Measurements from ENCODE around the gene MYH10. TPM values are rescaled to one million over a fixed set of nuclear protein-coding genes. Genes with fewer than 3 reads are reported as not detected.

MYH10 gene
- total and polyA plus RNA-seq, 7 donors, result 1.8 to 34.2 (median 1.9) TPM

- TF ChIP-seq CTCF (IDR thresholded peaks at IDR 0.05), result no peak
- 45 to 53% (median 53%) methylated on average over 1 of the region's 1 CpG for WGBS, 3 donors
- peaks cover 0 to 5% (median 4%) of the 10 kb centered on the region in 3 donors for H3K27me3 ChIP-seq (ENCODE audit: insufficient read depth in 3 of 3, low read length in 2 of 3)
- no peak overlapping the region for H3K4me3 ChIP-seq
- H3K9me3 ChIP-seq, result no peaks in the 10 kb centered on the region
- intact Hi-C loops (cut with DNase I), result no loop called here
- no peaks in the 10 kb centered on the region for H3K36me3 ChIP-seq (ENCODE audit: insufficient read depth in 1 of 2, low read depth in 1 of 2)
- DNase-seq, result no peak
- no peaks in the 10 kb centered on the region for H3K4me1 ChIP-seq
- peak in 1 of 4 donors; percentile 40 for ATAC-seq
- H3K27ac ChIP-seq, result no peak overlapping the region
Observed at GRCh38 chr17:8673612-8674011, 43.1 kb upstream of the MYH10 start.

GRCh38 chr17:8672326-8672725, 41.8 kb upstream of the MYH10 start:
- H3K36me3 ChIP-seq (ENCODE audit: insufficient read depth in 1 of 2, low read depth in 1 of 2), result no peaks in the 10 kb centered on the region
- H3K9me3 ChIP-seq, result no peaks in the 10 kb centered on the region
- H3K4me1 ChIP-seq, result no peaks in the 10 kb centered on the region
- TF ChIP-seq CTCF (IDR thresholded peaks at IDR 0.05), result no peak
- intact Hi-C loops (cut with DNase I), result no loop called here
- H3K4me3 ChIP-seq, result no peak overlapping the region
- WGBS, 3 donors, result 74 to 81% (median 76%) methylated on average over 9 of the region's 9 CpGs
- DNase-seq, result no peak
- ATAC-seq, result no peak
- no peak overlapping the region for H3K27ac ChIP-seq
- peaks cover 0 to 5% (median 4%) of the 10 kb centered on the region in 3 donors for H3K27me3 ChIP-seq (ENCODE audit: insufficient read depth in 3 of 3, low read length in 2 of 3)

GRCh38 chr17:8670421-8670820, 39.9 kb upstream of the MYH10 start:
- no peak overlapping the region for H3K4me3 ChIP-seq
- TF ChIP-seq CTCF (IDR thresholded peaks at IDR 0.05), result no peak
- 51 to 56% (median 56%) methylated on average over 4 of the region's 4 CpGs for WGBS, 3 donors
- no peak overlapping the region for H3K27ac ChIP-seq
- H3K9me3 ChIP-seq, result no peaks in the 10 kb centered on the region
- ATAC-seq (no peak), DNase-seq (no peak)
- H3K27me3 ChIP-seq (ENCODE audit: insufficient read depth in 3 of 3, low read length in 2 of 3), result peaks cover 0 to 10% (median 4%) of the 10 kb centered on the region in 3 donors
- no peaks in the 10 kb centered on the region for H3K4me1 ChIP-seq
- H3K36me3 ChIP-seq (ENCODE audit: insufficient read depth in 1 of 2, low read depth in 1 of 2), result no peaks in the 10 kb centered on the region
- intact Hi-C loops (cut with DNase I), result no loop called here

GRCh38 chr17:8668176-8668740, 37.7 kb upstream of the MYH10 start:
- Histone ChIP-seq H3K4me1 (no peaks in the 10 kb centered on the region), H3K27me3 (ENCODE audit: insufficient read depth in 3 of 3, low read length in 2 of 3) (peaks cover 0 to 12% (median 4%) of the 10 kb centered on the region in 3 donors), H3K27ac (no peak overlapping the region), H3K9me3 (no peaks in the 10 kb centered on the region), H3K36me3 (ENCODE audit: insufficient read depth in 1 of 2, low read depth in 1 of 2) (no peaks in the 10 kb centered on the region), H3K4me3 (no peak overlapping the region)
- ATAC-seq (no peak), DNase-seq (no peak)
- 93 to 97% (median 93%) methylated on average over 4 of the region's 4 CpGs for WGBS, 3 donors
- intact Hi-C loops (cut with DNase I), result no loop called here
- no peak for TF ChIP-seq CTCF (IDR thresholded peaks at IDR 0.05)

- no peak for DNase-seq
- Histone ChIP-seq H3K4me3 (no peak overlapping the region), H3K27me3 (ENCODE audit: insufficient read depth in 3 of 3, low read length in 2 of 3) (peaks cover 0 to 12% (median 4%) of the 10 kb centered on the region in 3 donors), H3K4me1 (no peaks in the 10 kb centered on the region), H3K9me3 (no peaks in the 10 kb centered on the region), H3K36me3 (ENCODE audit: insufficient read depth in 1 of 2, low read depth in 1 of 2) (no peaks in the 10 kb centered on the region), H3K27ac (no peak overlapping the region)
- ATAC-seq, result no peak
- no peak for TF ChIP-seq CTCF (IDR thresholded peaks at IDR 0.05)
- intact Hi-C loops (cut with DNase I), result no loop called here
- WGBS, 3 donors, result 78 to 88% (median 86%) methylated on average over 7 of the region's 7 CpGs
Observed at GRCh38 chr17:8667421-8667820, 36.9 kb upstream of the MYH10 start.

Data from psoas muscle (tissue), 8 donors.